IMR-90 (cell line): ENCODE measurements around the gene CAPN5.

Source experiments
- BHLHE40 ChIP-seq: fragments of 150-350 bp; IDR thresholded peaks from 2 replicates; pipeline ENCODE4 v1.6.1; 2016; ENCODE audit warnings: mild to moderate bottlenecking, low read depth, low read length
- CEBPB ChIP-seq: IDR thresholded peaks from 2 replicates; pipeline ENCODE4 v1.6.1; 2012; ENCODE audit warnings: low read depth, low read length, improper control_type of control experiment
- CTCF ChIP-seq: conservative IDR thresholded peaks from 2 replicates; pipeline ENCODE4 v1.5.1; 2012; ENCODE audit warnings: mild to moderate bottlenecking, low read depth, low read length, improper control_type of control experiment
- ELK1 ChIP-seq: fragments of 150-350 bp; IDR thresholded peaks from 2 replicates; pipeline ENCODE4 v1.6.1; 2016; ENCODE audit warnings: low read depth, mild to moderate bottlenecking, low read length, moderate library complexity, borderline replicate concordance
- FOS ChIP-seq: fragments of 150-350 bp; IDR thresholded peaks from 2 replicates; pipeline ENCODE4 v1.6.1; 2016; ENCODE audit warnings: low read depth, low read length
- MXI1 ChIP-seq: IDR thresholded peaks from 2 replicates; pipeline ENCODE4 v1.6.1; 2012; ENCODE audit warnings: low read depth, mild to moderate bottlenecking, low read length, moderate library complexity, borderline replicate concordance
- POLR2A ChIP-seq: IDR thresholded peaks from 2 replicates; pipeline ENCODE4 v1.6.1; 2012; ENCODE audit warnings: mild to moderate bottlenecking, low read depth, low read length
- RAD21 ChIP-seq: IDR thresholded peaks from 2 replicates; pipeline ENCODE4 v1.6.1; 2012; ENCODE audit warnings: low read length, improper control_type of control experiment
- RCOR1 ChIP-seq: IDR thresholded peaks from 2 replicates; pipeline ENCODE4 v1.6.1; 2012; ENCODE audit warnings: mild to moderate bottlenecking, low read length, improper control_type of control experiment; ENCODE audit not compliant: insufficient replicate concordance
- RFX5 ChIP-seq: IDR thresholded peaks from 2 replicates; pipeline ENCODE4 v1.8.0; 2012; ENCODE audit warnings: low read depth, mild to moderate bottlenecking, low read length, moderate library complexity
- SMC3 ChIP-seq: fragments of 150-350 bp; IDR thresholded peaks from 2 replicates; pipeline ENCODE4 v1.6.1; 2016; ENCODE audit warnings: low read depth, mild to moderate bottlenecking, antibody characterized with exemption, low read length, moderate library complexity
- USF2 ChIP-seq: fragments of 150-350 bp; IDR thresholded peaks from 2 replicates; pipeline ENCODE4 v1.6.1; 2017; ENCODE audit warnings: mild to moderate bottlenecking, antibody characterized with exemption, low read length, low read depth

- TF ChIP-seq SMC3 (no peak), CTCF (no peak), POLR2A (no peak), MXI1 (no peak), USF2 (no peak), BHLHE40 (no peak), RCOR1 (no peak), RAD21 (no peak), FOS (no peak), CEBPB (no peak), RFX5 (no peak), ELK1 (no peak)
Measured at GRCh38 chr11:77111277-77111676, 44.5 kb downstream of the CAPN5 start.
